Left forelimb (tissue), 1 donor: ENCODE data around the gene CTSD.

ENCODE experiments used
- DNase-seq: peaks from one replicate; pipeline ENCODE4 v3.0.0-alpha.2; 2018; ENCODE audit warnings: low spot score

The CTSD gene

DNA sequence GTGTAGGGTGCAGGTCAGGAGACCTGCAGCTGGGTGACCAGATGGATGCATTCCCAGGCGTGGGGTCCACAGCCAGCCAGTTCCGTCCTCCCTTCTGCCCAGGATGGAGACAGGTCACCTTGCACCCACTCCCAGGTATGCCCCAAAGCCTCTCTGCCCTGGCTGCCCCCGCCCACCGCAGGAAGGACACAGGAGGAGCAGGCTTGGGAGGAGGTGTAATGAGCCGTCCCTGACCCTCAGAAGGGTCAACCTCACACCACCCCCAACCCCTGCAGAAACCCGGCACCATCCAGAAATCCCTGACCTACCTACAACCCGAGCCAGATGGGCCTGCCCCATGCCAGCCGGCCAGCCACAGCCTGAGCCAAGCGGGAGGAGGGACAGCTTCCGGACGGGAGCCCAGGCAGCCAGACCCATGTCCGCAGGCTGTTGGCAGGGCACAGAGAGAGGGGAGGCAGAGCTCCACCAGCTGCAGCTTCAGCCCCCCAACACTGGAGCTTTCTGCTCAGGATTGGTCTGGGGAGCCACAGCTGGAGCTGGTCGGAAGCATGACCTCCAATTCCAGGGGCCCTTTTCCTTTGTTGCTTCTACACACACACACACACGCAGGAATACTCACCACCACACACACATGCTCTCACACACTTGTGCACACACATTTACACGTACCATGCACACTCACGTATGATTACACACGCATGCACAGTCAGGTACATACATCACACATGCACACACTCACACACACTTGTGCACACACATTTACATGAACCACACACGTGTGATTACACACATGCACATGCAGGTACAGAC is 18.6 kb downstream of the CTSD start:
- DNase-seq: no peak

DNA sequence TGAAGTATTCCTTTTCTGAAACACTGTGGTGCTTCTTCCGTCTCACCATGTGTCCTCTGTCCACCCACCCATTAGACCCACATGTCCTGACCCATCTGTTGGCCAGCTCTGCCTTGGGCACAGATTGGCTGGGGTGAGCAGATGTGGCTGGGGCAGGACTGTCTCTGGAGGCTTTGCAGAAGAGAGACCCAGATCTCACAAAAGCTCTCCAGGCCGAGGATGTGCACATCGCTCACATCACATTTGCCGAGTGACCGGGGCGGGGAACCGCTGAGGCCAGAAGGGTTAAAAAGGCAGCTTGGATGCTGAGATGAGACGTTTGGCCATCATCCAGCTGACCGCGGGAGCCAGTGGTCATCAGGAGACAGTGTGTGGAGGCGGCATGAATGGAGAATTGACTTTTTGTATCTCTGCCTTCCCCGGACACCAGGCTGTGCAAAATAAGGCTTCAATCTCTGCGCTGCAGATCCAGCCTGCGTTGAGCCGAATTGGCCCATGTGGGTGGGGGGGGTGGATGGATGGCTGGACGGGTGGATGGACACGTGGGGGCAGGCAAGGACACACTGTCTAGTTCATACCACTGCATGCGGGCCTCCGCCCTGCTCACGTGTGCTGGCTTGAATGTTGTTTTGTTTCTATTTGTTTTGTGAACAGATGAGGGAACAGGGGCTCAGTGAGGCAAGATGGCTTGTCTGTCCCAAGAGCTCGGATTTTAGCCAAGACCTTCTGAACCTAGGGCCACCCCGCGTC is 19.4 kb downstream of the CTSD start:
- DNase-seq: no peak

DNA sequence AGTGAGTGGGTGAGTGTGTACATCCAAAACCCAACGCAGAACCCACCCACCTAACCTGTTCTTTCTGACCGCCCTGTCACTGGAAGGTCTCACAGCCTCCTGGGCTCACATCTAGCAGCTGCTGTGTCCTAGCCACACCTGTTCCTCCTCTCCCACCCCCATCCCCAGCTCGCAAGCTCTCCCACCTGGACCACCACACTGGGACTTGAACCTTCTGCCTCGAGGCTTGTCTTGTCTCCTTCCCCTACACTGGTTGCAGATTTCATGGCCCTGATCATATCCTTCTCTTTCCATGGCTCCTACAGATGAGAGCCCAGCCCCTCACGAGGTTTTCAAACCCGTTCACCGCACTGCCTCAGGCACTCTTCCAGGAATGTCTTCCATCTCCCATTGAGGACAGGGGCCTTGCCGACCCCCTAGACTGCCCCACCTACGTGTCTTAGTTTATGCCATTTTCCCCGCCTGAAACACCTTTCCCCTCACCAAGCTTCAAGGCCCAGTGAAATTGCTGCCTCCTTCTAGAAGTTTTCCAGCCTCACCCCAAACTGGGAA is 20.1 kb downstream of the CTSD start:
- no peak for DNase-seq

DNA sequence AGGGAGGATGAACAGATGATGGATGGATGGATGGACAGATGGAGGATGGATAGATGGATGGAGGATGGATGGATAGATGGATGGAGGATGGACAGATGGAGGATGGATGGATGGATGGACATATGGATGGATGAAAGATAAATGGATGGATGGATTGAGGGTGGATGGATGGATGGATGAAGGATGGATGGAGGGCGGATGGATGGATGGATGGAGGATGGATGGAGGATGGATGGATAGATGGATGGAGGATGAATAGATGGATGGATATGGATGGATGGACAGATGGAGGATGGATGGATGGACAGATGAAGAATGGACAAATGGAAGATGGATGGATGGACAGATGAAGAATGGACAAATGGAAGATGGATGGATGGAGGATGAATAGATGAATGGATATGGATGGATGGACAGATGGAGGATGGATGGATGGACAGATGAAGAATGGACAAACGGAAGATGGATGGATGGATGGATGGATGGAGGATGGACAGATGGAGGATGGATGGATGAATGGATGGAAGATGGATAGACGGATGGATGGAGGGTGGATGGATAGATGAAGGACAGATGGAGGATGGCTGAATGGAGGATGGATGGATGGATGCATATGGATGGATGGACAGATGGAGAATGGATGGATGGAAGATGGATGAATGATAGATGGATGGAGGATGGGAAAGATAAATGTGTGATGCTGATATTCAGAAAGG is 20.7 kb downstream of the CTSD start:
- DNase-seq: no peak

DNA sequence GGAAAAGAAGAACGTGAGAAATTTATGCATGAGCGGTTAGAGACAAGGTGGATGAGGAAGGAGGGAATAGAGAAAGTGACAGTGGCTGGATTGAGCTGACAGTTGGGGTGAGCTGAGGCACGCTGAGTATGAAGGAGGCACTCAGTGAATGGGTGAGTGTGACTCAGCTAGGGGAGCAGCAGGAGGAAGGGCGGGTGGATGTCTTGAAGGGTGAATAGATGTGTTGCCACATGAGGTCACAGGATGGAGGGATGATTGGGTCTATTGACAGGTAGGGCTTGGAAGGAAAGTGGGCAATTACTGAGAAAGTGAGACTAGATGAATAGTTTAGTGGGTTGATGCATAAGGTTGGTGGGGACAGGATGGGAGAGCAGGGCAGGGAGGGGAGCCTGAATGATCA is 21.4 kb downstream of the CTSD start:
- no peak for DNase-seq

DNA sequence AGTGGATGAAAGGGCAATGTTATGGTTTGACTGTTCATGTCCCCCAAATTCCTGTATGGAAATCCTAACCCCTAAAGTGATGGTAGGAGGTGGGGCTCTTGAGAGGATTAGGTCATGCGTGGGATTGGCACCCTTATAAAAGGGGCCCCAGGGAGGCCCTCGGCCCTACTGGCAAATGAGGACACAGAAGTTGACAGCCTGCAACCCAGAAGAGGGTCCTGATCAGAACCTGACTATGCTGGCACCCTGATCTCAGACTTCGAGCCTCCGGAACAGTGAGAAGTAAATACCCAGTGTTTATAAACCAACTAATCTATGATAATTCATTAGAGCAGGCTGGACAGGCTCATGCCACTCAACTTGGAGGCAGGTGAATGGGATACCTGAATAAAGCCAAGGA is 22.0 kb downstream of the CTSD start:
- DNase-seq: no peak

DNA sequence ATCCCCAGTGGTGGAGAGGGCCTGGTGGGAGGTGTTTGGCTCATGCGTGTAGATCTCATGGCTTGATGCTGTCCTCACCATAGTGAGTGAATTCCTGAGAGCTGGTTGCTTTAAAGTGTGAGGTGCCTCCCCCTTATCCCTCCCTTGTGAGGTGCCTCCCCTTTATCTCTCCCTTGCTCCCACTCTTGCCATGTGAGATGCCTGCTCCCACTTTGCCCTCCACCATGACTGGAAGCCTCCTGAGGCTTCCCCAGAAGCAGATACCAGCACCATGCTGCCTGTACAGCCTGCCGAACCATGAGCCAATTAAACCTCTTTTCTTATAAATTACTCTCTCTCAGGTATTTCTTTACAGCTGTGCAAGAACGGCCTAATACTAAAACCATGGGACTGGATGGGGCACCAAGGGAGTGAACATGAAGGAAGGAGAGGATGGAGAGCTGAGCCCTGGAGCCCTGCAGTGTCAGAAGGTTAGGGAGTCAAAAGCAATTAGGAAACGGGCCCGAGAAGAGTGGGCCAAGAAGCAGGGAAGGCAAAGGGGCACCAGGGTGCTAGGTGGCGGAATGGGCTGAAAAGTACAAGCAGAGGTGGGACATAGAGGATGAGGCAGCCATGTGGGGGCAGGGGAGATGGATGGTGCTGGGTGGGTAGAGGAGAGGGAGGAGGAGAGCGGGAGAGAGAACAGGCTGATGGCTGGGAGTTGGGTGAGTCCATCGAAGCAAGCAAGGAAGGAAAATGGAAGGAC is 22.8 kb downstream of the CTSD start:
- DNase-seq: no peak

DNA sequence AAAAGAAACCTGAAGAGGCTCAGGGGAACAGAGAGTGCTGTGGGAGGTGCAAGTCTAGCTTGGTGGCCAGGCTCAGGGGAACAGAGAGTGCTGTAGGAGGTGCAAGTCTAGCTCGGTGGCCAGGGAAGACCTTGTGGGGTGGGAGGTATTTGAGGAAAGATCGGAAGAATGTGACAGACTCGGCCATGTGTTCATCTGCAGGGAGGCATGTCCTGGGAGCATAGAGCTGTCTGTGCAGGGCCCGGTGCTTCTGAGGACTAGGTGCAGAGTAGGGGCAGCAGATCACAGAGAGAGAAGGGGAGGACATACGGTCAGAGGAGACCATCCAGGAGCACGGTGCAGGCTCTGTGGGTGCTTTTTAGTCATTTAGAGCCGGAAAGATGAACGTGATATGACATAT is 24.2 kb downstream of the CTSD start:
- DNase-seq: no peak

DNA sequence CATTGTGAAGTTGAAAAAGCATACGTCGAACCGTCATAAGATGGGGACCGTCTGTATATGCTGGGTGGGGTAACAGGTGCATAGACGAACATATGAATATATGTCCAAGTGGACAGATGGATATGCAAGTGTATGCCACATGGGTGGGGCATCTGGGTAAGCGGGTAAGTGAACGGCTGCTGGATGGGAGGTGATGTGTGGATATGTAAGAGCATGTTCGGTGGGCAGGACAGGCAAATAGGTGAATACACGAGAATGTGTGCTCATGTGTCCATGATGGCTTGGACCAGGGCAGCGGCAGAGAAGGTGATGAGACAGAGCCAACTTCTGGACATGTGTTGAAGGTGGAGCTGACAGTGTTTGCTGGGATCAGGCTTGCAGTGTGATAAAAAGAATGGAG is 25.3 kb downstream of the CTSD start:
- DNase-seq: no peak

DNA sequence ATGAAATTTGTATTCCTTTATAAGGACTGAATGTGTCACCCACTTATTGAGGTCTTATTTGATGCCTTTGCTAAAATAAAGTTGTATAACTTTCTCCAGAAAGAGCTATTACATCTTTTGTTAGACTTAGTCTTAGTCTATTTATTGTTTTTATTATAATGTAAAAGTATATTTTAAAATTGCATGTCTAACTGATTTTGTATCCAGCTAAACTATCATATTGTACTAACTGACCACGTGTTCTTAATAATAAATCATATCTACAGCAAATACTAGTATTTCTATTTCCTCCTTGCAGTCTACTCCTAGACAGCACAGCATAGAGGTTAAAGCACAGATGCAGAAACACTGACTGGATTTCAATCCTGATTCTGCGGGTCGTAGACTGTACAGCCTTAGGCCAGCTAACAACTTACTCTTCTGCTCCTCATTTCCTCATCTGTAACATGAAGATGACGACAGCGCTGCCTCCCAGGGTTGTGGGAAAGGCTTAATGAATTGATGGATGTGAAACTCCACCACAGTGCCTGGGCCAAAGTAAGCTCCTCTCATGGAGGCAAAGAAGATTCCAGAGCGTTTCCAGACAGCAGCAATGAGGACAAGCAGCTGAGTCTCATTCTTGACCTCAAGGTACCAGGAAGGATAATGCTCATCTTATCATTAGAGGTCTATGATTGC is 26.5 kb downstream of the CTSD start:
- no peak for DNase-seq

DNA sequence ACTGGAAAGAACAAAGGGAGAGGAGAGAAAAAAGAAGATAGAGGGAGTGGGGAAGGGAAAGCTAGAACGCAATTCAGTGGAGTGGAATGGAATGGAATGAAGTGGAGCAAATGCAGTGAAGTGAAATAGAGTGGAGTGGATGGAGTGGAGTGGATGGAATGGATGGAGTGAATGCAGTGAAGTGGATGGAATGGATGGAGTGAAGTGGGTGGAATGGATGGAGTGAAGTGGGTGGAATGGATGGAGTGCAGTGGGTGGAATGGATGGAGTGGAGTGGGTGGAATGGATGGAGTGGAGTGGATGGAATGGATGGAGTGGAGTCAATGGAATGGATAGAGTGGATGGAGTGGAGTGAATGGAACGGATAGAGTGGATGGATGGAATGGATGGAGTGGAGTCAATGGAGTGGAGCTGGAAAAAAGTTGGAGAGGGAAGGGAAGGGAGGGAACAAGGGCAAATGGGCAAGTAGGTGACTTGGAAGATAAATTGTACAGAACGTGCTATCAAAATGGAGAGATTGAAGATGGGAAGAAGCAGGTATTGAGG is 27.2 kb downstream of the CTSD start:
- DNase-seq: no peak

DNA sequence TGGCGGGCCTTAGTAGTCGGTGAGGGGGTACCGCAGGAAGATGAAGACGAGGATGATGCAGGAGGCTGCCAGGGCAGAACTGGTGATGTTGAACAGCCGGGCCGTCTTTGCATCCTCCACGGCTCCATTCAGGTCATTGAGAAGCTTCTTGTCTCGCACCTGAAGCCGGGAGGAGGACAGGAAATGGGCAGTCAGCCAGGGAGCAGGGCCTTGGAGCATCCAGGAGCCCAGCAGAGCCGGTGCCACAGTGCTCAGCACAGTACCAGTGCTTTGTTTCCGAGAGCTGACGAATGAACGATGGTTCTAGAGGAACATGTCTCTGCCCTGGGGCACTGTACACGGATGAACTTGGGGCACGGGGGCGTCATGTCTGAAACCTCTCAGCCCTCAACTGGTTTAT is 28.5 kb downstream of the CTSD start:
- no peak for DNase-seq

DNA sequence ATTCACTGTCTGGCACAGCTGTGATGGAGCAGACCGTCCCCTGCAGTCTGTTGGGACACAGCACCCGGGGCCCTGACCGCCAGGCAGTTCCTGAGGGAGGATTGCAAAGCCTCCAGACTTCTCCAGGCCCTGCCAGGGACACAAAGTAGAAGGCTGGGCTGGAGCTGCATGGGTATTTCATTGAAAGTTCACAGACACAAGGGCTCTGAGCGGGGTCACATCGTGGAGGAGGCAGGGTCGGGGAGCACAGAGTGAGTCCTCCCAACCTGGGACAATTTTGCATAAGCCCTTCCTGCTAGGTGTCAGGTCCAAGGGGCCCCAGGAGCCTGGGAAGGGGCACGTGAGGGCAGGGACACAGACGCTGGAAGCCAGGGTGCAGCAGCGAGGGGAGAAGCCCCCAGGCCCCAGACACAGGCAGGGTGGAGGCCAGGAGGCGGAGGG is 29.1 kb downstream of the CTSD start:
- DNase-seq: no peak

DNA sequence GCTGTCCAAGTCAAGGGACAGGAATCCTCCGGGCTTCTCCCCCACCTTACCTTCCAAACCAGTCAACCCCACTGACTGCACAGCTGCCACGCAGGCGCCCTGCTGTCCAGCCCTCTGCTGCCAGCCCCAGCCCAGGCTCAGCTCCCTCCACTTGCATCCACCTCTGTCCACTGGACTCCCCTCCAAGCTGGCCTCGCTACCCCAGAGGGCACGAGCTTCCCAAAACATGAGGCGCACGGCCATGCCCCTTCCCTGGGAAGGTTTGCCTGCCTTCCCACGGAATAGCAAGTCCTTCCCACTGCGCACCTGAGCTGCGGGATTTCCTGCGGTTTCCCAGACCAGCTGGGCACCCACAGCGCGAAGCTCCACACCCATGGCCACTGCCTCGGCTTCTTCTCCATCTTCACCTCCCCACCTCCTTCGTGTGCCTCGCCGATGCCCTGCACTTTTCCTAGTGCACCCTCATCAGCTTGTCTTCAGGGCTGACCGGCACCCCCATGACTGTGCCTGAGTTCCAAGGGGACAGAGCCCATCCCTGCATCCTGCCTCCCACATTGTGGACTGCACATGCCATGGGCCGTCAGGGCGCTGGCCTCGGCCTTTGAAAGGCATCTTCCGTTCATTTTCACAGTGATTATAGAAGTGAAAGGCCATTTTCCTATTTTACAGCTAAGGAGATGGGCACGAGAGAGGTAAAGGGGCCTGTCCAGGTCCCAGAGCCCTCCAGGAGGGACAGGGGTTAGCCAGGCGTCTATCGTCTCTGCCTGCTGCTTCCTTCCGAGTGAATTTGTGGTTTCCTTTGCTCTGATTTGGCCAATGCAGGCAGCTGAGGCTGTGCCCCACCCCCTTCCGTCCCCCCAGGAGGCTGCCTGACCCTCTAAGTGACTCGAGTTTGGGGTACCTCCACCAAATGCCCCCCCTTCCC is 29.7 kb downstream of the CTSD start:
- DNase-seq: no peak

DNA sequence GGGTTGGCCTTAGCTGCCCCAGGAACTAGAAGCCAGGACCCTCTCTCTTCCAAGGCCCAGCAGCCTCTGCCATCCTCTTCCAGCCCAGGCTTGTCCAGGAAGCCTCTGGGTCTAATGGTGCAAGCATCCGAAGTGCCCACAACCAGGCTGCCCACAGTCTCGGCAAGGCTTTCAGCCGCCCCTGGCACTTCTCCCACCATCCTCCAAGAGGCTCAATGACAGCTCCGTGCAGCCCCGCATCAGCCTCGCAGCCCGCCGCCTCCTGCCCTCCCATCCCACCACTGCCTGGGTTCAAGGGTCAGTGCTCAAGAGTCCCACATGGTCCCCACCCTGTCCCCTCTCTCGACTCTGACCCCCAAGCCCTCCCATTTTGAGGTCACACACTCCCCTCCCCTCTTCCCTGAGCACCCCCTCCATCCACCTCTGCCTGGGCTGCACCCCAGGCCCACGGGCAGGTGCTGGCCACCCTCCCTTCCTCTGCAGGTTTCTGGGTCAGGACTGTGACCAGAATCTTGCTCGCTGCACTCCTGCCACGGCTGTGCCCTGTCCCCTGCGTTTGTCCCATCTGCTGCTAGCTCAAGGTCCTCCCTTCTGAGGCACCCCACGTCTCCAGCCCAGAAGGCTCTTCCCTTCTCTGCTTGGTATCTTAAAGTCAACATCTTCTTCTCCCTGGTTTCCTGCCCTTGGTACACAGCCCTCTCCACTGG is 30.6 kb downstream of the CTSD start:
- DNase-seq: no peak

DNA sequence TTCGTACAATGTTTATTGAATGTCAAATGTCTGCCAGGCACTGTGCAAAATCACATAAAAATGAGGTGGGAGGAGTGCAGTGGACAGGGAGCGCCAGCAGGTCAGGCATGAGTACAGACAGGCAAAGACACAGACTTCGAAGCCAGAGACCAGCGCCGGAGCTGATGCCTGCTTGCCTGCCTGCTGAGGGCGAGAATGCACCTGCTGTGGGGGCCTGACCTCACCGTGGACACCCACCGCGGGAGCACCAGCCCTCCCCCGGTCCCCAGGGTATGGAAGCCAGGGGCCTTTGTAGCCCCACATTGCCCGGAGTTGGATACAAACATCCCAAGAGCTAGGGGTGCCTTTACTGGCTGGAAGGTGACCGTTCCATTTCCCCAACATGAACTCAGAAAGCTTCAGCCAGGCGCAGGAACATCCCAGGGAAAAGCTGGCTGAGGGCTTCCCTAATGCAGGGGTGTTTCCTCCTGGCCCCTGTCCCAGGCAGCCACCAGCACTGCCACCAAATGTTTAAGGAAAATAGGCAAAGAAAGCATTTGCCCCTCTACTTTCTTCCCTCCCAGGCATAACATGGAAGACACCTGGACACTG is 31.2 kb downstream of the CTSD start:
- DNase-seq: no peak

DNA sequence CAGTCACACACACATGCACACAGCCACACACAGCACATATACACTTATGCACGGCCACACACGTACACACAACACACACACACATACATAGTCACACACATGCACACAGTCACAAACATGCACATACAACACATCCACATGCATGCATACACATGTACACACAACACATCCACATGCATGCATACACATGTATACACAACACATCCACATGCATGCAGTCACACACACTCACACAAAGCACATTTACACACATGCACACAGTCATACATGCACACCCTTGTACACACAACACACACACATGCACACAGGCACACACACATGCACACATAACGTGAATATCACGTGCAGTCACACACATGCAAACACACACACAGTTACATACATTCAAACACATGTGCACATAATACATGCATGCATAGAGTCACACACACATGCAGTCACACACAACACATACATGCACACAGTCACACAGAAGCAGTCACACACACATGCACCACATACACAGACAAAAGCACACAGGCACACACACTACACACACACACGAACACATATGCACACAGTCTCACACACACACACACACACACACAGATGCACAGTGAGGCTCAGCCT is 32.2 kb downstream of the CTSD start:
- DNase-seq: no peak

DNA sequence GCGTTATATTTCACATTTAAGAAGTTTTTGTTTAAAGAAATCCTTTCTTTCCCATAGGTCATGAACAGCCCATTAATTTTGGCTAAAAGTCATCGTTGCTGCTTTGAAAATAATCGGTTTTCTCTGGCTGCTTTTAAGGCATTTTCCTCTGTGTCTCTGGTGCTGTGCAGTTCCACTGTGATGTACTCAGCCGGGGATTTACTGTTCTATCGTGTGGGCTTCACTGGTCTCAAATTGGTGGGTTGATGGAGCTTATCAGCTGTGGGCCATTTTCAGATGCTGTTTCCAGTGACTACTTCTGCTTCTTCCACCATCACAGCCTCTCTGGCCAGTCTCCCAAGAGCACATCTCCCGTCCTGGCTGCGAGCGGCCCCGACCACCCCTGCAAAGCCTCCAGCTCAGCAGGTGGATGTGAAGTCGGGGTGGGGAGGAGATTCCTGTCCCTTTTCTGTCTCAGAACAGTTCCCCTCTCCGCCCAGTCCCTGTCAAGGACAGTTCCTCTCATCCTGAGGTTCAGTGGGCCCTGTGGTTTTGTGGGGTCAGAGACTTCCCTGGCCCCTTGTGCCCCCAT is 33.6 kb downstream of the CTSD start:
- no peak for DNase-seq
